Left renal cortex interstitium (tissue), 4 donors: Measurements from ENCODE around the gene MAVS. TPM values are rescaled to one million over a fixed set of nuclear protein-coding genes. Genes with fewer than 3 reads are reported as not detected.

ENCODE experiments used
- polyA plus RNA-seq, 4 donors: library from polyadenylated mRNA; unstranded; fragments of 120-200 nt; gene quantifications; one replicate each; pipeline ENCODE4 v1.2.1, GENCODE V29; 2013; ENCODE audit not compliant: insufficient read length in 4 of 4

Gene MAVS
- polyA plus RNA-seq, 4 donors = 22.6 to 34.7 (median 29.1) TPM

Other genes starting within 250 kb of the MAVS start
- gene GFRA4, start 183.4 kb upstream of the MAVS start, polyA plus RNA-seq = under 1 TPM in 3 of 4 donors, not detected in 1; 0.10 to 0.30 (median 0.27) TPM
- gene ADAM33, start 164.8 kb upstream of the MAVS start, polyA plus RNA-seq = 10 to 100 TPM in 2 of 4 donors, 1 to 10 TPM in 2; 6.1 to 15.0 (median 9.8) TPM
- gene SIGLEC1, start 134.2 kb upstream of the MAVS start, polyA plus RNA-seq = 1 to 10 TPM in 1 of 4 donors, under 1 TPM in 3; 0.58 to 1.2 (median 0.93) TPM
- gene HSPA12B, start 114.1 kb upstream of the MAVS start, polyA plus RNA-seq = 10 to 100 TPM; 14.4 to 19.7 (median 16.4) TPM
- 10 to 100 TPM; 19.4 to 37.2 (median 26.1) TPM for gene ADISSP, start 79.1 kb upstream of the MAVS start, polyA plus RNA-seq
- gene SPEF1, start 65.4 kb upstream of the MAVS start, polyA plus RNA-seq = 1 to 10 TPM; 1.2 to 2.7 (median 2.3) TPM
- gene CENPB, start 60.1 kb upstream of the MAVS start, polyA plus RNA-seq = 10 to 100 TPM; 38.3 to 55.7 (median 43.3) TPM
- 10 to 100 TPM; 31.4 to 45.0 (median 36.7) TPM for gene CDC25B, start 50.5 kb upstream of the MAVS start, polyA plus RNA-seq
- 10 to 100 TPM in 3 of 4 donors, 1 to 10 TPM in 1; 8.2 to 13.2 (median 11.7) TPM for gene AP5S1, start 26.3 kb upstream of the MAVS start, polyA plus RNA-seq
- 10 to 100 TPM; 34.9 to 40.7 (median 35.9) TPM for gene PANK2, start 42.6 kb downstream of the MAVS start, polyA plus RNA-seq
- 10 to 100 TPM; 17.5 to 23.8 (median 20.6) TPM for gene RNF24, start 168.7 kb downstream of the MAVS start, polyA plus RNA-seq